ENCODE data around the gene PCDHGB7.
"Not testable (repeated sequence)": the region's sequence is repeated elsewhere in the genome, so short reads cannot be mapped to it uniquely, and the experiment has no call there.

The PCDHGB7 gene

DNA sequence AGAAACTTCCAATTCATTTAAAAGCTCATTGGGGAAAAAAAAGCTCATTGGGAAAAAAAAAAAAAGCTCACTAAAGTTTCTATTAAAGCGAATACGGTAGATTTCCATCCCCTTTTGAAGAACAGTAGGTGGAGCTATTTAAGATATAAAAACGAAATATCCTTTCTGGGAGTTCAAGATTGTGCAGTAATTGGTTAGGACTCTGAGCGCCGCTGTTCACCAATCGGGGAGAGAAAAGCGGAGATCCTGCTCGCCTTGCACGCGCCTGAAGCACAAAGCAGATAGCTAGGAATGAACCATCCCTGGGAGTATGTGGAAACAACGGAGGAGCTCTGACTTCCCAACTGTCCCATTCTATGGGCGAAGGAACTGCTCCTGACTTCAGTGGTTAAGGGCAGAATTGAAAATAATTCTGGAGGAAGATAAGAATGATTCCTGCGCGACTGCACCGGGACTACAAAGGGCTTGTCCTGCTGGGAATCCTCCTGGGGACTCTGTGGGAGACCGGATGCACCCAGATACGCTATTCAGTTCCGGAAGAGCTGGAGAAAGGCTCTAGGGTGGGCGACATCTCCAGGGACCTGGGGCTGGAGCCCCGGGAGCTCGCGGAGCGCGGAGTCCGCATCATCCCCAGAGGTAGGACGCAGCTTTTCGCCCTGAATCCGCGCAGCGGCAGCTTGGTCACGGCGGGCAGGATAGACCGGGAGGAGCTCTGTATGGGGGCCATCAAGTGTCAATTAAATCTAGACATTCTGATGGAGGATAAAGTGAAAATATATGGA, 13.0 kb downstream of the PCDHGB7 start, which contains the start of gene PCDHGA12:
Gene PCDHGA12, plus strand, starts transcription at position 176 of the 782 bp plus-strand sequence. Its CDS starts 253 bp downstream, at position 429.
- ATAC-seq: no peak
- TF ChIP-seq TCF4 (CRISPR knock-in tag; IDR thresholded peaks at IDR 0.05; ENCODE audit: borderline replicate concordance): no peak
- no peak for TF ChIP-seq TOX (CRISPR knock-in tag; IDR thresholded peaks at IDR 0.05; ENCODE audit: borderline replicate concordance)
- no peak for TF ChIP-seq CSRNP3 (CRISPR knock-in tag; IDR thresholded peaks at IDR 0.05)
- no peak for TF ChIP-seq ZNF8 (CRISPR knock-in tag; IDR thresholded peaks at IDR 0.05)
- no peak for TF ChIP-seq SNAI2 (CRISPR knock-in tag; IDR thresholded peaks at IDR 0.05)
- no peak for TF ChIP-seq GLIS3 (CRISPR knock-in tag; IDR thresholded peaks at IDR 0.05)

DNA sequence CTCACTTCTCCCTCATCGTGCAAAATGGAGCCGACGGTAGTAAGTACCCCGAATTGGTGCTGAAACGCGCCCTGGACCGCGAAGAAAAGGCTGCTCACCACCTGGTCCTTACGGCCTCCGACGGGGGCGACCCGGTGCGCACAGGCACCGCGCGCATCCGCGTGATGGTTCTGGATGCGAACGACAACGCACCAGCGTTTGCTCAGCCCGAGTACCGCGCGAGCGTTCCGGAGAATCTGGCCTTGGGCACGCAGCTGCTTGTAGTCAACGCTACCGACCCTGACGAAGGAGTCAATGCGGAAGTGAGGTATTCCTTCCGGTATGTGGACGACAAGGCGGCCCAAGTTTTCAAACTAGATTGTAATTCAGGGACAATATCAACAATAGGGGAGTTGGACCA, 13.8 kb downstream of the PCDHGB7 start:
- TF ChIP-seq ESRRG (CRISPR knock-in tag; IDR thresholded peaks at IDR 0.05): no peak
- TF ChIP-seq, protein P1, sequence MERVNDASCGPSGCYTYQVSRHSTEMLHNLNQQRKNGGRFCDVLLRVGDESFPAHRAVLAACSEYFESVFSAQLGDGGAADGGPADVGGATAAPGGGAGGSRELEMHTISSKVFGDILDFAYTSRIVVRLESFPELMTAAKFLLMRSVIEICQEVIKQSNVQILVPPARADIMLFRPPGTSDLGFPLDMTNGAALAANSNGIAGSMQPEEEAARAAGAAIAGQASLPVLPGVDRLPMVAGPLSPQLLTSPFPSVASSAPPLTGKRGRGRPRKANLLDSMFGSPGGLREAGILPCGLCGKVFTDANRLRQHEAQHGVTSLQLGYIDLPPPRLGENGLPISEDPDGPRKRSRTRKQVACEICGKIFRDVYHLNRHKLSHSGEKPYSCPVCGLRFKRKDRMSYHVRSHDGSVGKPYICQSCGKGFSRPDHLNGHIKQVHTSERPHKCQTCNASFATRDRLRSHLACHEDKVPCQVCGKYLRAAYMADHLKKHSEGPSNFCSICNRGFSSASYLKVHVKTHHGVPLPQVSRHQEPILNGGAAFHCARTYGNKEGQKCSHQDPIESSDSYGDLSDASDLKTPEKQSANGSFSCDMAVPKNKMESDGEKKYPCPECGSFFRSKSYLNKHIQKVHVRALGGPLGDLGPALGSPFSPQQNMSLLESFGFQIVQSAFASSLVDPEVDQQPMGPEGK (CRISPR knock-in tag; IDR thresholded peaks at IDR 0.05; ENCODE audit: borderline replicate concordance): no peak
- TF ChIP-seq RARB (CRISPR knock-in tag; IDR thresholded peaks at IDR 0.05): no peak
- no peak for TF ChIP-seq ZFP3 (CRISPR knock-in tag; IDR thresholded peaks at IDR 0.05)
- TF ChIP-seq ZC3H10 (CRISPR knock-in tag; IDR thresholded peaks at IDR 0.05): no peak
- TF ChIP-seq ZNF8 (CRISPR knock-in tag; IDR thresholded peaks at IDR 0.05): no peak
- no peak for TF ChIP-seq TCF4 (CRISPR knock-in tag; IDR thresholded peaks at IDR 0.05; ENCODE audit: borderline replicate concordance)
- no peak for TF ChIP-seq ISL1 (CRISPR knock-in tag; IDR thresholded peaks at IDR 0.05)
- TF ChIP-seq BACH2 (CRISPR knock-in tag; IDR thresholded peaks at IDR 0.05; ENCODE audit: borderline replicate concordance): no peak
- TF ChIP-seq ZNF70 (CRISPR knock-in tag; IDR thresholded peaks at IDR 0.05): no peak
- no peak for TF ChIP-seq CSRNP3 (CRISPR knock-in tag; IDR thresholded peaks at IDR 0.05)
- no peak for ATAC-seq

DNA sequence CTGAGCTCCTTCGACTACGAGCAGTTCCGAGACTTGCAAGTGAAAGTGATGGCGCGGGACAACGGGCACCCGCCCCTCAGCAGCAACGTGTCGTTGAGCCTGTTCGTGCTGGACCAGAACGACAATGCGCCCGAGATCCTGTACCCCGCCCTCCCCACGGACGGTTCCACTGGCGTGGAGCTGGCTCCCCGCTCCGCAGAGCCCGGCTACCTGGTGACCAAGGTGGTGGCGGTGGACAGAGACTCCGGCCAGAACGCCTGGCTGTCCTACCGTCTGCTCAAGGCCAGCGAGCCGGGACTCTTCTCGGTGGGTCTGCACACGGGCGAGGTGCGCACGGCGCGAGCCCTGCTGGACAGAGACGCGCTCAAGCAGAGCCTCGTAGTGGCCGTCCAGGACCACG, 14.8 kb downstream of the PCDHGB7 start:
- ATAC-seq: not testable (repeated sequence)

- ATAC-seq: not testable (repeated sequence)
Observed at GRCh38 chr5:141432726-141433125, 15.2 kb downstream of the PCDHGB7 start.

DNA sequence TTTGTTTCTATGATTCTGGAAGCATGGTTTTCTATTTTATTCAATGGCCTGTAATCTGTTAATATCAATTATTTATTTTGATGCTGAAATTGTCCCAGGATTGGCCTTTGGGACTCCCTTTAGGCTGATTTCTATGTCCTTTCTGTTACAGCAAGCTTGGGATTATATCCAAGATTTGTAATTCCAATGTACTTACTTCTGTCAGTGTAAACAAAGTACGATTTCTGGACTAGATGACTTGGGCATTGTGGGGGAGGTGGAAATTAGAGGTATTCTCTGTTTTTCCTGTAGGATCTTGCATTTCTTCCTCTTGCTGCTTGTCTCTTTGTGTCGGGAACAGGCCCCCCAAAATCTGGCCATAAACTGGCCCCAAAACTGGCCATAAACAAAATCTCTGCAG, 16.5 kb downstream of the PCDHGB7 start:
- no peak for ATAC-seq
- no peak for TF ChIP-seq GLIS3 (CRISPR knock-in tag; IDR thresholded peaks at IDR 0.05)
- TF ChIP-seq CSDC2 (CRISPR knock-in tag; IDR thresholded peaks at IDR 0.05): no peak
- no peak for TF ChIP-seq ARNTL (CRISPR knock-in tag; IDR thresholded peaks at IDR 0.05; ENCODE audit: borderline replicate concordance, low read depth)
- no peak for TF ChIP-seq ZFP30 (CRISPR knock-in tag; IDR thresholded peaks at IDR 0.05)
- TF ChIP-seq, protein P1 (CRISPR knock-in tag; IDR thresholded peaks at IDR 0.05; ENCODE audit: borderline replicate concordance): no peak
- TF ChIP-seq ESRRG (CRISPR knock-in tag; IDR thresholded peaks at IDR 0.05): no peak
- TF ChIP-seq RARB (CRISPR knock-in tag; IDR thresholded peaks at IDR 0.05): no peak
- TF ChIP-seq CSRNP3 (CRISPR knock-in tag; IDR thresholded peaks at IDR 0.05): no peak
- TF ChIP-seq ZNF70 (CRISPR knock-in tag; IDR thresholded peaks at IDR 0.05): no peak
- TF ChIP-seq TCF4 (CRISPR knock-in tag; IDR thresholded peaks at IDR 0.05; ENCODE audit: borderline replicate concordance): no peak
- TF ChIP-seq ZNF565 (CRISPR knock-in tag; conservative IDR thresholded peaks at IDR 0.05; ENCODE audit: low read depth): no peak
- TF ChIP-seq PPARA (CRISPR knock-in tag; IDR thresholded peaks at IDR 0.05; ENCODE audit: borderline replicate concordance): no peak
- TF ChIP-seq ZFP3 (CRISPR knock-in tag; IDR thresholded peaks at IDR 0.05): no peak
- TF ChIP-seq TOX (CRISPR knock-in tag; IDR thresholded peaks at IDR 0.05; ENCODE audit: borderline replicate concordance): no peak
- TF ChIP-seq, protein P2, sequence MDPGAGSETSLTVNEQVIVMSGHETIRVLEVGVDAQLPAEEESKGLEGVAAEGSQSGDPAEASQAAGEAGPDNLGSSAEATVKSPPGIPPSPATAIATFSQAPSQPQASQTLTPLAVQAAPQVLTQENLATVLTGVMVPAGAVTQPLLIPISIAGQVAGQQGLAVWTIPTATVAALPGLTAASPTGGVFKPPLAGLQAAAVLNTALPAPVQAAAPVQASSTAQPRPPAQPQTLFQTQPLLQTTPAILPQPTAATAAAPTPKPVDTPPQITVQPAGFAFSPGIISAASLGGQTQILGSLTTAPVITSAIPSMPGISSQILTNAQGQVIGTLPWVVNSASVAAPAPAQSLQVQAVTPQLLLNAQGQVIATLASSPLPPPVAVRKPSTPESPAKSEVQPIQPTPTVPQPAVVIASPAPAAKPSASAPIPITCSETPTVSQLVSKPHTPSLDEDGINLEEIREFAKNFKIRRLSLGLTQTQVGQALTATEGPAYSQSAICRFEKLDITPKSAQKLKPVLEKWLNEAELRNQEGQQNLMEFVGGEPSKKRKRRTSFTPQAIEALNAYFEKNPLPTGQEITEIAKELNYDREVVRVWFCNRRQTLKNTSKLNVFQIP (CRISPR knock-in tag; IDR thresholded peaks at IDR 0.05; ENCODE audit: borderline replicate concordance, low read depth): no peak
- TF ChIP-seq OSR1 (CRISPR knock-in tag; IDR thresholded peaks at IDR 0.05): no peak
- TF ChIP-seq BACH2 (CRISPR knock-in tag; IDR thresholded peaks at IDR 0.05; ENCODE audit: borderline replicate concordance): no peak
- TF ChIP-seq ZNF8 (CRISPR knock-in tag; IDR thresholded peaks at IDR 0.05): no peak
